Prostate gland (tissue), 2 donors: Measurements from ENCODE around the gene ANXA4.

ENCODE experiments used
- CTCF ChIP-seq, 4 experiments: fragments of 200-600 bp in 2 of 4; fragments of 450-650 bp in 2 of 4; sonication (generic) in 2 of 4; IDR thresholded peaks; 1 replicate in 3 of 4; 2 replicates in 1 of 4; pipeline ENCODE4 v1.5.1; 2016 to 2019; ENCODE audit warnings: antibody characterized with exemption in 4 of 4, mild to moderate bottlenecking in 2 of 4, moderate library complexity in 2 of 4
- POLR2A ChIP-seq: fragments of 450-650 bp; IDR thresholded peaks from one replicate; pipeline ENCODE4 v1.6.1; 2016; ENCODE audit warnings: antibody characterized with exemption, mild to moderate bottlenecking
- POLR2AphosphoS5 ChIP-seq: sonication (generic); formaldehyde crosslinking; IDR thresholded peaks from one replicate; pipeline ENCODE4 v1.6.1; 2017; ENCODE audit warnings: antibody characterized with exemption

- no peak for TF ChIP-seq CTCF (IDR thresholded peaks at IDR 0.05)
- TF ChIP-seq POLR2AphosphoS5 = no peak
- no peak for TF ChIP-seq POLR2A
Measured at GRCh38 chr2:69790601-69790959, 48.6 kb downstream of the ANXA4 start.
